Stimulated activated CD8-positive, alpha-beta memory T cell treated with anti-CD3 and anti-CD28 coated beads, Interleukin-4, amount 100 ng/mL, for 48 hours (primary cell): Measurements from ENCODE around the gene POTEE.
"Not testable (repeated sequence)": the region's sequence is repeated elsewhere in the genome, so short reads cannot be mapped to it uniquely, and the experiment has no call there.

Experiments
- DNase-seq: peaks from one replicate; pipeline ENCODE4 v3.0.0-alpha.2; 2020

Gene POTEE

DNA sequence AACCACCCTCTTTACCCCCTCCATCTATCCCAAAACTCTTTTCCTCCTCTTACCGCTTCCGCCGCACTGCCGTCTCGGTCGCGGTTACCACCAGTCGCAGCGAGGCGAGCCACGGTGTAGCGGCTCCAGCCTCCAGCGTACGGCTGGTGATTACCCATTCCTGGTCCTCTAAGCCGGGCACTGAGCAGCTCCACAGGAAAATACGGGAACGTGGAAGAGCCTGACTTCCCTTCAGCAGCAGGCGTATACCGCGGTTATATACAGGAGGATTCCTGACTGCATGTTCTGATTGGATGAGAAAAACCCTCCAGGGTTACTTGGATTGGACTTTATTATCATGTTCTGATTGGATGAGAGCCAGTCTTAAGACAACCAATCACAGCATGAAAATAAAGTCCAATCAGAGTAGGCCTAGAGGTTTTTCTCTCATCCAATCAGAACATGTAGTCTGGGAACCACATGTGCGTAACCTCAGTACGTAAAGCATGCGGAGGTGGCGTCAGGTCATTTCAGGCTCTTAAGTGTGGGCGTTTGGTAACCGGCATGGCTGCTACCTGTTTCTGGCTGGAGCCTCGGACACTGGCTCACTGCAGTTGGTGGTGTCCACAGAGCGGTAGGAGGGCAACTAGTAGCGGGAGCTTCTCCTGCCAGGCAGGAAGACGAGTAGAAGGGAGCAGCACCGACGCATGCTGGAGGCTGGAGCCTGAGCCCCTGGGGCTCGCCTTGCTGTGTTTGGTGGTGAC is at the start of gene POTEE:
POTEE (plus strand) TSS at position 507 of the 743 bp plus-strand sequence. CDS start 8,867 bp downstream, outside the sequence.
- DNase-seq: not testable (repeated sequence)

DNA sequence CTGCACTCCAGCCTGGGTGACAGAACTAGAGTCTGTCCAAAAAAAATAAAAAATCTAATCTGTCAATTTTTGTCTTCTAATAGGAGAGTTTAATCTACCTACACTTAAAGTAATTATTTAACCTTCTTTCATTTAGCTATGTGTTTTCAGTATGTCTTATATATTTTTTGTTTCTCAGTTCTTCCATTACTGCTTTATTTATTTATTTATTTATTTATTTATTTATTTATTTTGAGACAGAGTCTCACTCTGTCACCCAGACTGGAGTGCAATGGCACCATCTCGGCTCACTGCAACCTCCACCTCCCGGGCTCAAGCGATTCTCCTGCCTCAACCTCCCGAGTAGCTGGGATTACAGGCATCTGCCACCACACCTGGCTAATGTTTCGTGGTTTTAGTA is 43.8 kb upstream of the POTEE start:
- DNase-seq: not testable (repeated sequence)

DNA sequence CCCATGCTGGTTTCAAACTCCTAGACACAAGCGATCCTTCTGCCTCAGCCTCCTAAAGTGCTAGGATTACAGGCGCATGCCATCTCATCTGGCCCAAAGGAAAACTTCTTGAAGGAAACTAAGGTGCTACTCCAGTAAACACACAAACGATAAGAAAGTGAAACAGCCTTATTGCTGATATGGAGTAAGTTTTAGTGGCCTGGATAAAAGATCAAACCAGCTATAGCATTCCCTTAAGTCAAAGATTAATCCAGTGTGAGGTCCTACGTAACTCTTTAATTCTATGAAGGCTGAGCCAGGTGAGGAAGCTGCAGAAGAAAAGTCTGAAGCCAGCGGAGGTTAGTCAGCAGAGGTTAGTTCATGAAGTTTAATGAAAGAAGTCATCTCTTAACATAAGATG is 40.8 kb upstream of the POTEE start:
- DNase-seq: no peak

DNA sequence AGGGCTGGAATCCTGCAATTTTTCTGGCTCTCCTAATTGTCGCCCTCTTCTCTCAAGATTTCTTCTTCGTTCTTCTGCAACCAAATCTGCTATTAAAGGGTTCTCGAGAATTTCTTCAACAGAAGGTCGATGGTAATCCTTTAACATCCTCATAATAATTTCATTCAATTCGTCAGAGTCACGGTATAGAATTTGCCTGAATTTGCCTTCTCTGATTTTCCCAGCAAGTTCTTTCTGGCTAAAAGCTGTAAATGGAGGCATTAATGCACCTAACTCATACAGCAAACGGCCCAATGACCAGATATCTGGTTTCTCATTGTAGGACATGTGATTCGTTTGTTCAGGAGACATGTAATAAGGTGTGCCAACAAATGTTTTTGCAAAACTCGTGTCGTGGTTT is 31.3 kb upstream of the POTEE start:
- not testable (repeated sequence) for DNase-seq

DNA sequence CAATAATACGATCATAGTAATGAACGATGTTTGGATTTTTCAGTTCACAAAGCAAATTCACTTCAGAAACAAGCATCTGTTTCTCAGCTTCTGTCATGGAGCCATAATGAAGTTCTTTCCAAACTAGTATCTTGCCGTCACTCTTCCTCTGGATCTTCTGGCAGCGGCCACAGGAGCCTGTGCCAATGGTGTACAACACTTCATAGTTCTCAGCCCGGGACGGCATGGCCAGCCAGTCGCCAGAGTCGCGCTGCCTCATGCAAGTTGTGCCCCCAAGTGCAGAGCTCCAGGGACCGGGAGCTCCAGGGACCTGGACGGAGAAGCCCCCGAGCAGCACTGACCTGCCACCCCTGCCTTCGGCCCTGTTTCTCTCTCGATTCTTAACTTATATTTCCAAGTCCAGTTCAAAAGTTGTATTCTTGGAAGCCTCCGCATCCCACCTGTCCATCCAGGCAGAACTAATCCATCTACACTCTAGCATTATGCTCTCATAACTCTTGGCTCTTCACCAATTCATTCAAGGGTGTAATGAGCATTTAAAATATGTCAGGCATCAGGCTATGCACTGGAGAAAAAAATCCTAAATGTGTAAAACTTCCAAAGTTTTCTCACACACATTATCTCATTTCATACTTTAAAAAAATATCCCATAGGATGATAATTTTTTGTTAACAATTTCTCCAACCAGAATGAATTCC is 30.5 kb upstream of the POTEE start:
- not testable (repeated sequence) for DNase-seq

DNA sequence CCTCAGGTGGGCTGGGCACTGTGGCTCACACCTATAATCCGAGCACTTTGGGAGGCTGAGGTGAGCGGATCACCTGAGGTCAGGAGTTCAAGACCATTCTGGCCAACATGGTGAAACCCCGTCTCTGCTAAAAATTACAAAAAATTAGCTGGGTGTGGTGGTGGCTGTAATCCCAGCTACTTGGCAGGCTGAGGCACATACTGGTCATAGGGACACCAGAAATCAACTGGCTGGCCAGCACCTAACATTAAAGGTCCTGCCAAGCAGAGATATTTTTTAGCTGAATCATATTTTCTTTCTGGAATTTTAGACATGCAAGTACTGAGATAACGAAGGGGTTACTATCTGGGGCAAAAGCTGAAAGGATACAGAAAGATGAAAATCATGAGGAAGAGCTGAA is 27.9 kb upstream of the POTEE start:
- DNase-seq: not testable (repeated sequence)

DNA sequence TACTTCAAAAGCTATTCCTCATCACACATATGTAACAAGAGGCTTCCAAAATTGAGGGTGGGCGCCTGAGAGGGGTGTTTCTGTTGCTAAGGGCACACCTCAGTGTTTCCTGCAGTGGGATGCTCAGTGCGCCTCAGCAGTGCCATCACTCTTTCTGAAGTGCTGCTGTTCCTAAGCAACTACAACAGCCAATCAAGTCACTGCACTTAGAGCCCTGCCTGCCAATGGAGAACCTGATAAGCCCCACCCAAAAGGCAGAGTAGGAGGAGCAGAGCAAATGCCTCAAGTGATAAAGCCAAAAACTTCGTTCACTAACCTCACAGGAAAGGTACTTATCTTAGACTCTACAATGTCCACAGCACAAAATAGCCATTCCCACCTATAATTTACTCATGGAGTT is 15.9 kb upstream of the POTEE start:
- not testable (repeated sequence) for DNase-seq

DNA sequence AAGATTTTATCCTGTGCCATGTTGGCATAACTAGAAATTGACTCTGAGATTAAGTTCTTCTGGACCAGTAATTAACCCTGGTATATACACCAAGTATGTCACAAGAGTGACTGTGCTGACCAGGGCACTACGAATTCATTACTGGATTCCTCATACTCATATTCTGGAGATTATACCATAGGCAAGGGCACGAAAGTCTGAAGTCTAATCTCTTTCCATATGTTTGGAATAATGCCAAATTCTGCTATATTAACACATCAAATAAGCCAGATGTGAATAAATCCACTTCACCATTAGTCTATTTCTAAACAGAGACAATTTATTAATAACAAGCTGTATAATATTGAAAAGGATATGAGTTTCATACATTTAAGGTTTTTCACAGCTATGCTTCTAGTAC is 13.2 kb upstream of the POTEE start:
- not testable (repeated sequence) for DNase-seq

DNA sequence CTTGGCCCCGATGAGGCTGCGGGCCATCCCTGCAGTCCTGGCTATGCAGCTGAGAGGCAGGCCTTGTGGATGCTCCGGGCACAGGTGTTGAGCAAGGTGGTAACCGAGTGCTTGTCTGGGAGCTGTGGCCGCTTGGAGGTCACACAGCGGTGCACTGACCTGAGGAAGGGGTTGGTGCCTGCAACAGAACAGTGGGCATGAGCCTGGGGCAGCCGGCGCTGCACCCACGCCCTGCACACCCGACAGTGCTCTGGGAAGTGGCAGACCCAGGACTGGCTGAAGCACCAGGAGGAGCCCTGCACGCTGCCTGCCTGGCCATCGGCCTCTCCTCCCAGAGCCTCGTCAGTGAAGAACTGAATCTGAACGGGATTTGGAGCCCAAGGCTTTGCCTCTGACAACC is 8.2 kb upstream of the POTEE start:
- DNase-seq: no peak

DNA sequence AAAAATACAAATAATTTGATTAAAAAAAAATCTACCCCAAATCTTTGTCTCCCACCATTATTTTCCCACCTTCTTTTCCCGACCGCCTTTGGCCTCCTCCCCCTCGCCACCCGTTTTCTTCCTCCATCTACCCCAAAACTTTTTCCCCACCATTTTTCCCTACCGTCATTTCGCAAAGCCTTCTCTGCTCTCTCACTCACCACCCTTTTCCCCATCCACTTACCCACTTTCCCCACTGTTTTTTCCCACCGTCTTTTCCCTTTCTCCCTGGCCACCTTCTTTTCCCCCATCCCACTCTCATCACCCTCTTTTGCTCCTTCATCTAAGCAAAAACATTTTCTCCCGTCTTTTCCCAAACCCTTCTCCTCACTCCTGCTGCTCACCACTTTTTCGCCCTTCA is 1.5 kb upstream of the POTEE start:
- not testable (repeated sequence) for DNase-seq

DNA sequence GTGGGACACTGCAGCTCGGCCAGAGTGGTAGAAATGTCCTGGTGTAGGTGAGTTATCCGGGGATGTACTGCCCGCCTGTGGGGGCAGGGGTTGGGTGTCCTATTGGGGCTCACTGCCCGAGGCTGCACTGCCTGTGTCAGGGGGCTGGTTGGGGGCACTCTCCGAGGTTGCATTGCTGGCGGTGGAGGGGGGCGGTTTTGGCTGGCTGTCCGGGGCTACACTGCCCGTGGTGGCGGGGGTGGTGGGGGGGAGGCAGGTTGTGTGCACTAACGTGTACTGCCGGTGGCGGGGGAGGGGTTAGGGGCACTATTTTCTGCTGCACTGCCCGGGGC is 403 bp downstream of the POTEE start:
- DNase-seq: not testable (repeated sequence)

DNA sequence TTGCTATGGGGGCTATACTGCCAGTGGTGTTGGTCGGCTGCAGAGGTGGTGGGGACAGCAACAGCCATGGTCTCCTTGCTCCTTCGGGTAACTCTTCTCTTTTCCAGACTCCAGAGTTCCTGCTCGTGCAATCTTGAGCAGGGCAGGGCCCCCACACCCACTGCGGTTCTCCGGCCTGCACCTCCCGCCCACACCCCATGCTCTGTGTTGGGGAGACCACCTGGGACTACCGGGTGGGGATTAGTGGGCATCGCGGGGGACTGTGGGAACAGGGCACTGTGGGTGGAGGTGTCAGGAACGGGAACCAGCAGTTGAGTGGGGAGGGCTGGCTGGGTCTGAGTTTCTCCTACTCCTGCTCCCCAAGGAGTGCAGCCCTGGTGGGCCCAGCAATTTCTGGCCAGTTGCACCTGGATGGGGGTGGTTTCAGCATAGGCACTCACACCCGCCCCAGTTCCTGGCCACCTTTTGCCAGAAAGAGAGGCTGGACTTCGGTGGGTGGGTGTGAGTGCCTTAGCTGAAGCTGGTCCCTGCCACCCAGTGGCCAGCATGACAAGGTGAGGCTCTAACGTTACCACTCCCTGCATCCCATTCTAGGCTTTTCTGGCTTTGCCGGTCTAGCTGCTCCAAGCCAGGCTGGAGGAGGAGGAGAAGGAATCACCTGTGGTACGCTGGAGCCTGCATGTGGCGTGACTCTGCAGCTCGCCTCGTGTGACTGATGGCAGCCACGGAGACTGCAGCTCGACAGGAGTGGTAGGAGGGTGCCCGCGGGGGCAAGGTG is 1.3 kb downstream of the POTEE start:
- not testable (repeated sequence) for DNase-seq

DNA sequence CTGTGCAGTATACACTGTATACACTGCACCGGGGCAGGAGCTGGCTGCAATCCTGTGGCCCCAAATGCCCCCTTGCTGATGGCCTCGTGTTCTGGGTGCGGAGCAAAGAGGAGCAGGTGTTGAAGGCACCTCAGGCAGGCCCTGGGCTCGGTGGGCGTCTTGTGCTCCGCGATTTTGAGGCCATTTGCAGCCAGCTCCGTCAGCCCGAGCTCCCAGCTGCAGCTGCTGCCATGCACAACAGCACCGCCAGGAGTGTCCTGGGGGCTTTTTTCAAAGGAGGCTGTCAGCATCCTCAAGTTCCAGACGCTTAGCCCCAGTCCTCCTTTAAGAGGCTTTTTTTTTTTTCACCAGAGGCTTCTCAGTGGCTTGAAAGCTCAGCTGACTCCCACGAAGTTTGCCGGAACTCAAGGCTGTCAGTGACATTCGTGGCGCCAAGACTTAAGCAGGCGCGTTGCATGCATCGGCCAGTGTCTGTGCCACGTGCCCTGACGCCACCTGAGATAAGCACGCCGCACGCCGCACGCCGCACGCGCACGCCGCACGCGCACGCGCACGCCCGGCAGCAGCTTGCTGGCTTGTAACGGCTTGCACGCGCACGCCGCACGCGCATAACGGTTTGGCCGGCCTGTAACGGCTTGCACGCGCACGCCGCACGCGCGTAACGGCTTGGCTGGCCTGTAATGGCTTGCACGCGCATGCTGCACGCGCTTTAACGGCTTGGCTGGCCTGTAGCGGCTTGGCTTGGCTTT is 8.1 kb downstream of the POTEE start:
- DNase-seq: not testable (repeated sequence)

DNA sequence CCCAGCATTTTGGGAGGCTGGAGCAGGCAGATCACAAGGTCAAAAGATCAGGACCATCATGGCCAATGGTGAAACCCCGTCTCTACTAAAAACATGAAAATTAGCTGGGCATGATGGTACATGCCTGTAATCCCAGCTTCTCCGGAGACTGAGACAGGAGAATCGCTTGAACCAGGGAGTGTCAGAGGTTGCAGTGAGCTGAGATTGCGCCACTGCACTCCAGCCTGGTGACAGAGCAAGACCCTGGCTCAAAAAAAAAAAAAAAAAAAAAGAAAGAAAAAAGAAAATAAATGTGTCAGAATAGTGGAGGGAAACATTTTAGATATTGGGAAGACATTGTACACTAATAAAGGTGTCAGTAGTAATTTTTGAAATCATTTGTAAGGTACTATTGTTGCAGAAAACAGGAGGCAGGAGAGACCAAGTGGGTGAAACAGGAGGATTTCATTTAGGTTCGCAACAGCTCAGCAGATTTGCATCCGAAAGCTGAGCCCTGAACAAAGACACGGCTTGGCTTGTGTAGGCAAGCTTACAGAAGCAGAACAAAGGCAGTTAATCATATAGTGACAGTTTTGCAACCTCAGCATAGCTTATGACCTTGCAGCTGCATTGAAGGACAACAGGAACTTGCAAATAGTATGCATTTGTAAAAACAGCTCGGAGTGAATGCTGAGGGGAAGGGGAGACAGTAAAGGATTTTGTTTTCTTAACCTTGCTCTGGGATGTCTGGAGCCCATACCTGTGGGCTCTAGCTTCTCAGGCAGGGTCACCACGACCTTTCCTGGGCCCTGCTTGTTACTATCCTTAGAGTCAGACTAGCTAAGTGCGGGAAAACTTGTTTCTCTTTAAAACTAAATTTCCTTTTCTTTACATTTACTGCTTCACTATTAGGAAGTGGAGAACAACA is 26.5 kb downstream of the POTEE start:
- not testable (repeated sequence) for DNase-seq
